Activated T-cell treated with anti-CD3 and anti-CD28 coated beads for 48 hours (primary cell): ENCODE data around the gene TP73.

Experiments
- DNase-seq: peaks from one replicate; pipeline ENCODE4 v3.0.0-alpha.2; 2020; ENCODE audit warnings: low read depth

The TP73 gene

DNA sequence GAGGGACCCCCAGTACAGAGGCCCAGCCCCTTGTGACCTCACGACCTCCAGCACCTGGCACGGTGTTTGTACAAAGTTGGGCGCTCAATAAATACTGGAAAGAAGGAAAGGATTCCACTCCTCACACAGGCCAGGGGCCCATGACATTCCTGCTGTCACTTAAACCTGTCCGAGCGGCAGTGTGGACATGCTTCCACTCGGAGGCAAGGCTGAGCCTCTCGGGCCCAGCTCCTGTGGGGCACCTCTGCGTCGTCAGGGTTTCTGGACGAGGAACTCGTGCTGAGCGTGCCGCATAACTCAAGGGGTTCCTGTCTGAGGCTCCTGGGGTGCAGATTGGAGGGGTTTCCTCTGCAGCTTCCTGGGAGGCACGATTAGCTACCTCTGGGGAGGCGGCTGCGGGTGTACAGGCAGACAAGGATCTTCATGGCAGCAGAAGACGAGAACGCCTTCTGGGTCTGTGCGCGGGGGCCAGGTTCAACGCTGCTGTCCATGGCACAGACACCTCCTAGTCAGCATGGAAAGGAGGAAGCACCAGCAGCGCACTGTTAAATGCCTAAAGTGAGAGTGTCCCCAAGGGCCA lies 116.6 kb downstream of the TP73 start:
- no peak for DNase-seq

DNA sequence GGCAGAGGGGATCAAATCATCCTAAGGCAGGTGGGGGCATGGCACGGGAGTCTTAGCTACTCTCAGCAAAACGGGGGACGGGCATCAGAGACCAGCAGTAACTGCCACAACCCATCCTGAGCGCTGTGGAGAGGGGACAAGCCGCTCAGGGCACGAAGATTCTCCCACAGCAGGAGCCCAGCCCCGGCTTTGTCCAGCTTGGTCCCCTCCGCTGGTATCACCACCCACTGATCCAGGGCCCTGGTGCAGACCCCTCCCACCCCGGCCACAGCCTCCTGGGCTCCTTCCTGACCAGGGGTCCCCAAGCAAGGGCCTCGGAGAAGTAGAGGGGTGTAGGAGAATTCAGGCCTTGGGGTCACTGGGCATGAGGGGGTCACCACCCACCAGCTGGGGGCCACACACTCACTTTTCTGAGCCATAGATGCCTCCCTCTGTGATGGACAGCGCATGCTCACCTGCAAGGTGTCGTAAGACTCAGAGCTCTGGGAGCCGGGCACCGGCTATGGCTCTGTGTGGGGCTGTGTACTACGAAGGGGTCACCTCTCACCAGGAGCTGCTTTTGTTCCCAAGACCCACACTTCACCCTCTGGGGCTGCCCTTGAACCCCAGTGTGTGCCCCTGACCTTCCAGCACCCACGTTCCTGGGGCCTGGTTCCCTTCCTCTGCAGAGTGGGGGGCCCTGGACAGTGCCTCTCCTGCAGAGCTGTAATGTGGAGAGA lies 117.9 kb downstream of the TP73 start:
- no peak for DNase-seq

DNA sequence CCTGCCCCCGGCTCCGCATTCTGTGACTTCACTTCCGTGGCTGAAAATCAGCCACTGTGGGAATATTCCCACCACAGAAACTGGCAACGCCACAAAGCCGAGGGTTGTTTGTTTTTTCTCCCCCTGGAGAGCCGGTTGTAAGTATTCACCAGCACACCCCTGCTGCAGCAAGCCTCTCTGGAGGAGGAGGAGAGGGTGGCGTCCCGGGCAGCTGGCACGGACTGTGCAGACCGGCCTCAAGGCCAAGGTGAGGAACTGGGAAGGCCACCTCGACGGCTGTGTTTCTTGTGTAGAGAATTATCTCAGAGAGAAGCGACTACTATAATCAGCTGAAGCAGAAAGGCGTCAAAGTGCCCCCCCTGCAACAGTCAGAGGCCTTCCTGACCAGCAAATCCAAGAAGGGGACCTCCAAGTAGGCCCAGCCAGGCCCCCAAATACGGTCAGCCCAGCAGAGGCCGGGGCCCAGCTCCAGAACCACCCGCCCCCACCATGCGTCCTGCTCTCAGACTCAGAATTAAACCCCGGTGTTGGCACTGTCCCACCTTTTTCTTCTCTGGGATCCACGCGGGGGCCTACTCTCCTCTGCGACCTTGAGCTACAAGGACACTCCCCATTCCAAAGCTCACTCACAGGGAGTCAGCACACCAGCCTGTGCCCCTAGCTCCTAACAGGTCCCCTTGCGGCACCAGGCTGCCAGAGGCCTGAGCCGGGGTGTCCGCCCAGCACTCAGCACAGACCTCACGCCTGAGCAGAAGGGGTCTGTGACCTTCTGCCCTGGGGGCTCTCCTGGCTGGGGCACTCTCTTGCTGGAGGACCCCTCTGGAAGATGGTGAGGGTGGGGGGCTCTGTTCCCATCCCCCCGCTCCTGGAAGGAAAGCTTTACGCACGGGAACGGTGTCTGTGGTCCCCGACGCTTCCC lies 119.1 kb downstream of the TP73 start:
- DNase-seq = no peak

DNA sequence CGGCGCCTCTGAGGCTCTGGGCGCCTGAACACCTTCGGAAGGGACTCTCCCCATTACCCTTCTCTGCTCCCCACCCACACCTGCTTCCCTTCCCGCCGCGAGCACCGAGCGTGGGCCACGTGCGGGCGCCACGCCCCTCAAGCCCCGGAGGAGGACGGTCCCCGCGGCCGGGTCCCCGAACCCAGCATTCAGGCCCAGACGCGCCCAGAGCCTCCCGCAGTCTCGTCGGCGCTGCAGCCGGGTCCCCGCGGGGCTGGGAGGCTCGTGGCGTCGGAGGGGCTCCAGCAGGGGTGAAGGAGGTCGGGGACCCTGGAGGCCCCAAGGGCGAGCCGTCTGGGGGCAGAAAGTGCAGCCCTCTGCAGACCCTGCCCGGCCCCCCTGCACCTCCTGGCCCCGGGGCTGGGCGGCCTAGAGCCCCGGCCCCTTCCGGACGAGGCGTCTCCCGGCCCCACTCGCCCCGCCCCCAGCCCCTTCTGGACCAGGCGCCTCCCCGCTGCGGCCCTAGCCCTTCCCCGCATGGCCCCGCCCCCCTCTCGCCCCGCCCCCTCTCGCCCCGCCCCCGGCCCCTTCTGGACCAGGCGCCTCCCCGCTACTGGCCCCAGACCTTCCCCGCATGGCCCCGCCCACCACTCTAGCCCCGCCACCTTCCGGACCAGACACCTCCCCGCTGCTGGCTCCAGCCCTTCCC lies 119.9 kb downstream of the TP73 start:
- peak; percentile 85 for DNase-seq

DNA sequence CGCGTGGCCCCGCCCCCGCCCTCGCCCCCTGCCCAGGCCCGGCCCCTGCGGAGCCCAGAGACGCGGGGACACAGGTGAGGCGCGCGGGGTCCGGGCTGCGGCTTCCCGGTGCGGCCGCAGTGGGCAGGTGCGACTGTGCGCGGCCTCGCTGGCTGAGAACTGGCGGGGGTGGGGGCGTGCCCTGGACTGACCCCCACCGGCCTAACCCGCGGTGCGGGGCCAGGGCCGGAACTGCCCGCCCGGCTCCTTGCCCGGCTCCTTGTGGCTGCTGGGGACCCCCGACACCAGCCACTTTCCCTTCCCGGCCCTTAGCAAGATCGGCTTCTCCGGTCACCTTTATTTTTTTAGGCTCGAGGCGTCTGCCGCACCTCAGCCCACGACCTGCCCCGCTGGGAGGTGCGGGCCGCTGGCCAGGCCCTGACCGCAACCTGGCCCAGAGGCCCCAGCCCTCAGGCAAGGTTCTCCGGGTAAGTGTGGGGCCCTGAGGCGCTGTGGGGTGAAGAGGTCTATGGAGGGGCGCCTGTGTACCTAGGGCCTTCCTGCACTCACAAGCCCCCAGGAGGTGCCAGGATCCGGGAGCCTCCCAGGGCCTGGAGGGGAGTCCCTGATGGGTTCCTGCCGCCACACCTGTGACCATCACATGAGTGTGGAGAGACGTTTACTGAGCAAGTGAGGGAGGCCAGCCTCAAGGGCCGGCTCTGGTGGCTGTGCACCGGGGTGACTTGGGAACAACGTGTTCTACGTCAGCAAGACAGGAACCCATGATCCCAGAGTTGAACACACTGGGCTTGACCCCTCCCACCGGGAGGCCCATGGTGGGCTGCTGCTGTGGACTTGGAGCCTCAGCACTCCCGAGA lies 120.6 kb downstream of the TP73 start, which contains the start of gene SMIM1:
SMIM1 (plus strand) TSS at position 35 of the 857 bp plus-strand sequence. CDS start 2,625 bp downstream, outside the sequence.
- DNase-seq = no peak

DNA sequence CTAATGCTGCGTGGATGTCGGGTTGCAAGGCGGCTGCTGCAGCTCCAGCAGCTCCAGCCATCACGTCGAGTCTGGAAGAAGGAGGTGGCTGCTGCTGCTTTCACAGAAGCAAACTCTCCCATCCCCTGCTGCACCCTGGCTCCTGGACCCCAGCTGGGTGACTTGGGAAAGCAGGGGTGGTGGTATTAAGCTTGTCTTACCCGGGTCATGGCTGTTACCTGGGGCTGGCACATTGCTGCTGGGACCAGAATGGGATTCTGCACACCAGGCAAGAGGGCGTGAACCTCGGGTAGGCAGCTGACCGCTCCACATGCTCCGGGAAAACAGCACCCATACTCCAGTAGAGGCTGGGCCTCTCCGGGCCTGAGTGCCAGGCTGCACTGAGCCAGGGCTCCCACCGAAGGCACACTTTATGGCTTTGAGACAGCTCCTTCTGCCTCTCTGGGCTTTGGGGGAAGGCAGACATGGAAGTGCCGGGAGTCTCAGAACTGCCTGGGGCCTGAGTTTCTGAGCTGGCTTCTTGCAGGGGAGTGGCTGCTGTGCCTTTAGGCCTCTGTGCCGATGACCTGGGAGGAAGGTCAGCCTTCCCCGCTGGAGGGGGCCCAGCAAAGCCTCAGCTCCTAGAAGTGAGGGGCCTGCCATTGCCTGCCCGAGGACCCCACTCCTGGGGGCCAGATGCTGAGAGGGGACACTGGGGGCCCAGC lies 121.4 kb downstream of the TP73 start:
- DNase-seq = no peak

DNA sequence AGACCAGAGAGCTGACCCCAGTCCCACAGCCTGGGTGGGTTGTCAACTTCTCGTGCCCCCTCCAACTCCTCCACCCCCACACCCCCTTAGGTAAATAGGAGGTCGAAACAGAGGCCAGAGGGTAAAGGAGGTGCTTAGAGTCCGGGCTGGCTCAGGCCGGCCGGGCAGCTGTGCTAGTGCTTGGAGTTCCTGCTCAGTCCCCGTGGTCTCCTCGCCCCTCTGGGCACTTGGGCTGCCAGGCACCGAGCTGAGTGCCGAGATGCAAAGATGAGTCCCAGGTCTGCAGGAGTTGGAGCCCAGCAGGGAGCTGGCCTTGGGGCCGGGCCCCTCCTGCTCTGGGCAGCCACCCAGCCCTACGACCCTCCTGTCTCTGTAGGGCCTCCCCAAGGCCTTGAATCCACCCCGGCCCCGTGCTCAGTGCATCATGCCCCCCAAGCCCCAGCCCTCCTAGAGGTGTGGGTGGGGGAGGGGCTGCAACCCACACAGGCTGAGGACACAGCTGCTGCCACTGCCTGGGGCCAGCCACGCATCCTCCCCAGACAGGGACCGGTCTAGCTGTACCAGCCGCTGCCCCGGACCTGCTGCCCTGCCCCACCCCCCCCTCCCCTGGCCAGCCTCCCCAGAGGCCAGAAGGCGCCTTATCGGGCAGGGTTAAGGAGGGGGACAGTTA lies 122.1 kb downstream of the TP73 start:
- DNase-seq = no peak

DNA sequence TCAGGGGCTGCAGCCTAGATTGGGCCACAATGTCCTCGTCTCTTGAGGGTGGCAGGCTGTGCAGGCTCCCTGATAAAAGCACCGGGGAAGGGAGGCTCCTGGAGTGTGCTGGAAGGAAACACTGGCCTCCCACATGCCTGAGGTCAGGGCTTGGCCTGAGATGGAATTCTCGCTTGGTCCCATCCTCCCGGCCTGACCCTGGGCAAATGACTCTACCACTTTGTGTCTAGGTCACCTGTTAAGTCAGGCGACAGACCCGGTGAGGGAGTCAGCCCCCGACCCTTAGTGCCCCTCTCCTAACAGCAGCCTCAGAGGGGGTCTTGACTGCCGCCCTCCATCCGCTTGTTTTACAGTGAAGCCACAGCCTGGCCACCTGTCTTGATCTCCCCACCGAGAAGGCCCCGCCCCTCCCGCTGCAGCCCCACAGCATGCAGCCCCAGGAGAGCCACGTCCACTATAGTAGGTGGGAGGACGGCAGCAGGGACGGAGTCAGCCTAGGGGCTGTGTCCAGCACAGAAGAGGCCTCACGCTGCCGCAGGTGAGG lies 122.7 kb downstream of the TP73 start:
- no peak for DNase-seq

DNA sequence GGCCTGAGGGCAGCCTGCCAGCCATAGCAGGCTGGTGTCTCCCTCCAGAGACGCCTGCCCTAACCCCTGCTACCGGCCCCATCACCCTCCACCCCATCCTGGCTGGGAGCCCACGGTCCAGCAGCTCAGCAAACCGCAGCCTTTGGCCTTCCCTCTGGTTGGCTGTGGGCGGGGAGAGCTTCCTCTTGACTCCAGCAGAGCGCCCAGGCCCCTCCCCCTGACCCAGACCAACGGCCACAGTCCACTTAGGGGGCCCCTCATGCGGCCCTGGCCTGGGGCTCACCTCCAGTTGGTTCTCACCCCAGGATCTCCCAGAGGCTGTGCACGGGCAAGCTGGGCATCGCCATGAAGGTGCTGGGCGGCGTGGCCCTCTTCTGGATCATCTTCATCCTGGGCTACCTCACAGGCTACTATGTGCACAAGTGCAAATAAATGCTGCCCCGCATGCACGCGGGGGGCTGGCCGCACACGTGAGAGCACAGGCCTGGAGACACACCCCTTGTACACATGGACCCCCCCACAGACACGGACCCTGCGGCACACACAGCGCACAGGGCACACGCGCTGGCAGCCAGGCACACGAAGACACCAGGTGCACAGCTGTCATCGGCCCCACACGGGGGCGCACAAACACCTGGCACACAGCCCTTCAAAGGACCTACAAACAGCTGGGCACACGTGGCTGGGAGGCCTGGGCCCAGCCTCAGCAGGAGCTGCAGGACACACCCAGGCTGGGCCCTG lies 123.3 kb downstream of the TP73 start:
- DNase-seq = peak; percentile 48

DNA sequence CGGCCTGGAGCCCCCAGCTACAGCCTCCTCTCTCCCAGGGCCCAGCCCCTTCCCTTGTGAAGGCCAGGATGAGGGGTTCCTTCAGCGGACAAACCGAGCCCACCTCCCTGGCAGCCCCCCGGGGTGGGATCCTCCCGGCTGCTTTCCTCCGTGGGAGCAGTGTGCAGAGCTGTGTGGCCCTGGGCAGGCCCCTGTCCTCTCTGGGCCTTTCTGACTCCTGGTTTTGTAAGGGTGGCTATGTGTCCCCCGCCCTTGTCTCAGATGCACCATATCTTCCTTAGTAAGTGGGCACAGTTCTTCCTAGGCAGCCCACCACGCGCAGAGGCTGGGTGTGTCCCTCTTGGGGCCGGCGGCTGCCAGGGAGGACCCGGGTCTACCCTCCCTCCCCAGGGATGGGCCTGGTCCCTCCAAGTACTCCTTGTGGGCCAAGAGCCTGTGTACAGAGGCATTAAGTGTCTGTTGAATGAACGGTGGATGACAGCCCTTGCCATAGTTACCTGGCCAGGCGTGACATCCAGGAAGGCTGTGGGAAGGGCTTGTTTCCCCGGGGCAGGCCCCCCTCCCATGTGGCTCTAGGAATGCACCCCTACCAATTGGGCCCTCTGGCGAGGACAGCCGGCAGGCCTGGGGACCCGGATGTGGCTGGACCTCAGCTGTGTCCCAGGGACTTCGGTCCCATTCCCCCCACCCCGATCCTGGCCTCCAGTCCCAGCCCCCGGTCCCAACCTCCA lies 124.1 kb downstream of the TP73 start:
- DNase-seq = no peak

DNA sequence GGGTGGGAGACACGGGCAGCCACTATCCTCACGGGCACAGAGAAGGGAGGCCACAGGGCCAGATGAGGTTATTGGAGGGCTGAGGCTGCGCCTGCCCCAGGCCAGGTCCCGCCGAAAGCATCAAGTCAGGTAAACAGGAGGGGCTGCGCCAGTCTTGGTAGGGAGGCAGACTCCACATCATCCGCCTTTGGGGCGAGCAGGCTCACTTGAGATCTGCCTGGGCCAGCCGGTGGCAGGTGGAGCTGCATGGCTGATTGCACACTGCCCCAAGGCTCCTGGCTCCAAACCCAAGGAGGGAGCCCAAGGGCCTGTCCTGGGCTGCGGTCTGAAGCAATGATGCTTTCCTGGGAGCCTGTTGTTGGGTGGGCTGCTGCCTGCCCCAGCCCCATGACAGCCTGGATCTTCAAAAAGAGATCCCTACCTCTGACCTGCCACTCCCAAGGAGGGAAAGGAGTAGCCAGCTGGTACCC lies 124.8 kb downstream of the TP73 start:
- no peak for DNase-seq

DNA sequence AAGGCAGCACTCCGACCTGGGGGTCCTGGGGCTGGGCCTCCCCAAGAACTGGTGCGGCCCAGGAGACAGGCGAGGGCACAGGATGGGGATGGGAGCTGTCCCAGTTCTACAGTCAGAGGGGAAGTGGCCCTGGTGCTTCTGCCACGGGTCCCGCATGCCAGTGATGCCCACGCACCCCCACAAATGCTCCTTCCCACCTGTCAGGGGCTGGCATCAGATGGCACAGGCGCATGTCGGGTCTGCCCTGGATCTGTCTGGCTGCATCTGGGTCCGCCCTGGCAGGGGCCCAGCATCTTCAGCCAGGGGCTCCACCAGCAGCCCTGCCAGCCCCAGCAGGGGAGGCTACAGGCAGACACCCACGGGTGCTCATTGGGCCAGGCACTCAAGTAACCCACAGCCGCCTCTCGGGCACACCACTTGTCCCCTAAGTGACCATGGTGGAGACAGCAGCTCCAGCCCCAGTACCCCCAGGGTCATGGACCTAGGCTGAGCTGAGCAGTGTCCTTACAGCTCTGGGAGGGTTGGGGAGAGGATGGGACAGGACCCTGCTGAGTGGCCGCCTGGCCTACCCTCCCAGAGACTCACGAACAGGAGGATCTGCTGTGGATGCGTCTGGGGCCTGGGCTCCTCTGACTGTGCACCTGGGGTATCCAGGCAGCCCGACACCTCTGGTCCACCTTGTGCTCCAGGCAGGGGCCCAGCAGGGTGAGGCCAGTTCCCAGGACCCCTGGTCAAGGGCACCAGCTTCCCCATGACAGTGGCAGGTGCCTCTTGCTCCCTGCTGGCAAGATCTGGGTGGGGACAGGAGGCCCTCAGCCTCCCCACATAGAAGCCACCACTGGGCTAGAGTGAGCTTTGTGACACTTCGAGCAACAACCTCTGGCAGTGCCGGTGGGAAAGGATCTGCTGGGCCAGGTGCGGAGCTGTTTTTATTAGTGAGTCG lies 125.6 kb downstream of the TP73 start:
- DNase-seq = no peak

DNA sequence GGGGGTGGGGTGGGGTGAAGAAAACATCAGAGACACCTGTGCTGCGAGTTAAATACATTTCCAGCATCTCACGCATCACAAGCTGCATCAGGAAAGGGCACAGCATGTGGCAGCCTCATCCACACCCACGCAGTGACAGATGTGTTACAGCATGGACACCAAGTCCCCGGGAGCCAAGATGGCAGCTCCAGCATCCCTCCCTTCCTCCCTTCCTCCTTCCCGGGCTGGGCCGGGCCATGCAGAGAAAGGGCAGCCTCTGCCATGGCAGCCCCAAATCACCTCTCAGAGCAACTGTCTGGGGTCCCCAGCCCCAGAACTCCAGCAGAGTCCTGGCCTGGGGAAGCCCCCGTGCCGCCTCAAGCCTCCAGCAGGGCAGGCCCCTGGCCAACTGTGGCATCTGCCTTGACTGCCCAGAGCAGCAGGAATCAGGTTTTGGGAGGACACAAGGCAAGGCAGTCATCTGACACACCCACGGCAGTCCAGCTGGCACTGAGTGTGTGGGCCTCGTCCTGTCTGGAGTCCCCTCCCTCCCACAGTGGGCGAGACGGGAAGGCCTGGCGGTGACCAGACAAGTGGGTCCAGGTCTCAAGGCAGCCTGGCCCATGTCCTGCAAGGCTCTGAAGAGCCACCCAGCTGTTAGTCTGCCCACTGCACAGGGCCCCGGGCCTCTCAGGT lies 126.4 kb downstream of the TP73 start:
- DNase-seq = no peak

DNA sequence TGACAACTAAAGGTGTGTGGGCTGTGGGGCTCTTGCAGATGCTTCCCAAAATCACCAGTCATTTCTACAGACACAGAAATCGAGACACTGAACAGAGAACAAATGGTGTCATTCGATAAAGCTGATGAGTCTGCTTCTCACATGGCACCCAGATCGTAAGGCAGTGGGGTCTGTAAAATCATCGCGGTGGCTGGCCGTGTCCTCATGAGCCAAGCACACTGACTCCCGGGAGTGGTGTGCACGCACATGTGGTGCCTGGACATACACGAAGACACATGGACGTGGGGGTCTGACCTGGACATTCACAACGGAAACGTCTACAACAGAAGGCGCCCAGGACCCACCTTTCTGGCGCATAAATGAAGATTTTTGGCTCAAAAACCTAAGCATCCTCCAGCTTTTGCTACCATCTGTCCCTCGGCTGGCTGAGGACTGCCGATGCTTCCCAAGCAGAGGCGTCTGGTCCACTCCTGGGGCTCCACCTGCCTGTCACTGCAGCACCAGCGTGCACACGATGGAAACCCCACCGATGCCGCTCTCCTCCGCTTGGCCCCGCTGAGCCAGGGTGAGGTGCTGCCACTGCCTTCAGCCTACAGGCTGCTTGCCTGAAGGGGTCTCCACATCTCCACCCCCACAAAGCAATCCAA lies 127.1 kb downstream of the TP73 start:
- no peak for DNase-seq

DNA sequence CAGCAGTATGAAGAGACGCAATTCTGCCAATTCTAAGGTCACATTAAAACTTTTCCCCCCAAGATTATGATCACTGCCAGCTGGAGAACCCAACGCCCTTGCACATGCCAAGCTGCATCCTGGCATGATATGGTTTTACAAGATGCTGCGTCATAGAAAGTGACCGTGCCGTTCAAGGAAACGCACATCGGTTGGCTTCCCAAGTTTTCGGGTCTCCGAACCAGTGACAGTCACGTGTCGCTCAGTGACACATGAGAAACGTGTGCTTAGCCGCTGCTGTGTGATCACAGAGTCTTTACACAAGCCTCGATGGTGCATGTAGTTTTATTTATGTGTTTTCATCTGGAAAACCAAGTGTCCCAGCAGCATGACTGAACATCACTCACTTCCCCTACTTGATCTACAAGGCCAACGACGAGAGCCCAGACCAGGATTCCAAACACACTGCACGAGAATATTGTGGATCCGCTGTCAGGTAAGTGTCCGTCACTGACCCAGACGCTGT lies 127.6 kb downstream of the TP73 start:
- no peak for DNase-seq

DNA sequence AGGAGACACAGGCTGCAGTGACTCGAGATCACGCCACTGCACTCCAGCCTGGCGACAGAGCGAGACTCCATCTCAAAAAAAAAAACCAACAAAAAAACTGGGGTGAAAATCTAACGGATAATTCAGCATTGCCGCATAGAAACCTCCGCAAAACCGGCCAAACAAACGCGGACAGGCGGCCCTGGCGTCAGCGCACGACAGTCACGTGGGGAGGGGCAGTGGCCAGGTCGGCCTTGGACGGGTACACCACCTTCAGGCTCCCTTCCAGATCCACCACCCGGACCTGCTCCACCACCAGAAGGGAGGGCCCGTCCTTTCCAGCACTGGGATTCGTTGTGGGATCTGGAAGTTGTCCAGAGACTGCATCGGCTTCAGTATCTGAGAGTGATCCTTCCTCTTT lies 128.6 kb downstream of the TP73 start:
- DNase-seq = no peak
